HG03103 (cell line): ENCODE results near the gene DNM1L.
"Not testable (repeated sequence)": the region's sequence is repeated elsewhere in the genome, so short reads cannot be mapped to it uniquely, and the experiment has no call there.

Experiments used
- ATAC-seq: cut with Tn5 transposase; IDR thresholded peaks from one replicate; pipeline ENCODE4 v1.9.1; 2021; ENCODE audit warnings: low read depth; ENCODE audit not compliant: unreplicated experiment

Gene DNM1L

DNA sequence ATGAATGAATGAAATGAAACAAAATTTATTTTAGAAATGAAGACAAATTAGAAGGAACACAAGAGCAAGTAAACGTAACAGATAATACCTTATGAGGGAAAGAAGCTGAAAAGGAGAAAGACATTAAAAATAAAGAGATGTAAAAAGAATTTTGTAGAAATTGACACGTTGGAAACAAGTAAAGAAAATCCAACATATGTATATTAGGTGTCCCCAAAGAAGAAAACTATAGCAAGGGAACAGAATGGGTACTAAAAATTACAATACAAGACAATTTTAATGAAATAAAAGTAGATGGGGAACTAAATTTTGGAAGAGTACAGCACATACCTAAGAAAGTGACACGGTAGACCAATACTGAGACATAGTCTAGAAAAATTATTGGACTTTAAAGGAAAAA is 16.7 kb downstream of the DNM1L start:
- ATAC-seq, result no peak

DNA sequence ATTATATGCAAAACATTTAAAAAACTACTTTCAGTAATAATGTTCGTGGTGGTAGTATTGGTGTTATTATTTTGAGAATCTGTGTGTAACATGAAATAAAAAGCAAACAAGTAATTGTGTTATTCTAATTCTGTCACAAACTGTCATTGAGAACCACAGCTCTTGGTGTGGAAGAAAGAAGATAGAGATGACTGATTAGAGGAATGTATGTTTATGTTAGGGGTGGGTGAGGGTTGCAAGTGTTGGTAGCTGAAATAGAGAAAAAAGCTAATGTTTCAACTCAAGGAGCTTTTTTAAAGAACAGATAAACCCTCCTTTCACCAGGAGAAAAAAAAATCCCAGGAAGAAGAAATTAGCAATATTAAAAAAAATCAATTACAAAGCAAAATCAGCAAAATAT is 18.3 kb downstream of the DNM1L start:
- no peak for ATAC-seq

DNA sequence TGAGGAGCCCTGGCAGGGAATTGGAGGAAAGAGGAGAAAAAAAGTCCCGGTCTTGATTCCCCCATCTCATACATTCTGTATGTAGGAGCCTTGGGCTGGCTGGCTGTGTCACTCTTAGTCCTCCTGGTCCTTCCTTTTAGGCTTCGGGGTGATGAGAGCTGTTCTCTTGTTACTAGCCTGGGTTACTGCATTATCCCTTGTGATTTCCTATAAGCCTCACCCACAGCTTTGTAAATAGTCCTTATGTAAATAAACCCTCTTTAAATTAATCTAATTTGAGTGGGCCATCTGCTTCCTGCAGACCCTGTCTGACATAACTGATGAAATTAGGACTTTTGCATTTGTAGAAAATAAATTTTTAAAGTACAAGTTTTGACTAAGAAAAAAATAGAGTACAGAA is 19.2 kb downstream of the DNM1L start:
- ATAC-seq, result no peak

DNA sequence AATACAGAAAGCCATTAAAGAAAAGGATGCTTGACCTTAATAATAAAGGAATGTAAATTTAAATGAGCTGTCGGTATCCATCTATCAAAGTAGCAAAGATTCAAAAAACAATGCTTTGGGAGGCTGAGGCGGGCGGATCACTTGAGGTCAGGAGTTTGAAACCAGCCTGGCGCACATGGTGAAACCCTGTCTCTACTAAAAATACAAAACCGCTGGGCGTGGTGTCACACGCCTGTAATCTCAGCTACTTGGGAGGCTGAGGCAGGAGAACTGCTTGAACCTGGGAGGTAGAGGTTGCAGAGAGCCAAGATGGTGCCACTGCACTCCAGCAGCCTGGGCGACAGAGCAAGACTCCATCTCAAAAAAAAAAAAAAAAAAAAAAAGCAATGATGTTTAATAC is 20.3 kb downstream of the DNM1L start:
- ATAC-seq, result not testable (repeated sequence)

DNA sequence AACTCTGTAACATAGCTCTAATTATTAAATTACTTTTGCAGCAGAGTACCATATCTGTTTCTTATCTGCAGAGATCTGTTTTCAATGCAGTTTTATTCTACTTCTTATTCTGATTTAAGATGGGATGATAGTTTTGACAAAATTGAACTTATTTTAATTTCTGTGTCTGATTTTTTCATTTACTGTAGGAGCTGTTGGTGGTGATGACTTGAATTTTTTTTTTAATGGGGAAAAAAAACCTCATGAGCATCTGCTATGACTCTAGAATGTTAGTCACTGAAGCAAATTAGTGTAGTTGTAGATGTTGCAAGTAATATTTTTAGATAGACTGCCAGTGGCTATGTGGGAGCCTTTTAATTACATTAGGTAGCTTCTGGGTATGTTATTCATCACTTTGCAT is 23.4 kb downstream of the DNM1L start:
- no peak for ATAC-seq

DNA sequence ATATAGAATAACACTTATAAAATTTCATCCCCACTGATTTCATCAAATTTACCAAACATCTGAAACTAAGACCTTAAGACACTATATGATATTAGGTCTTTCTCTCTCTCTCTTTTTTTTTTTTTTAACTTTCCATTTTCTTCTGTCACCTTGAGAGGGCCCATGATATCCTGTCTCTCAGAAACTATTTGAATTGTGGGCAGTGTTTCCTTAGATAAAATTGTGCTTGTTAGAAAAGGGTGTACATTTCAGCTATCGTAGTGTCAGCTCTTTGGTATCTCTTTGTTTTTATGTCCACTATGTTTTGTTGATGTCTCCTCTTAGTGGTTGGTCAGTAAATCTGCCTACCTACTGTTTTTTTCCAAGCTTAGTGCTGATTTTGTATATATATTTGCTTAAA is 23.8 kb downstream of the DNM1L start:
- ATAC-seq, result no peak

DNA sequence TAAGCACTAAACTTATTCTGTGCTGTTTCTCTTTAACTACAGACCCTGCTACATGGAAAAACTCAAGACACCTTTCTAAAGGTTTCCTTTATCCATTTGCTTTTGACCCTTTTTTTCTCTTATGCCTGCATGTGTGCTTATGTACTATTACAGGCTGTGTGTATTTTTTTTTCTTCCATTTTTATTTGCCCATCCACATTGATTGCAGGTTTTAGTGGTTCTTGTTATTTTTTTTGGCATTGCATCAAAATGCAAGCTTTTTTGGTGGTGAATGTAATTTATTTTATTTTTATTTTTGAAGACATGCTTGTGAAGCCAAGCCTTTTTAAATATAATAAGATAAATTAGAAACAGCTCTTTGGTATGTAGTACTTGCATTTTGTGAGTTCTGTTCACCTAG is 26.7 kb downstream of the DNM1L start:
- ATAC-seq, result no peak

DNA sequence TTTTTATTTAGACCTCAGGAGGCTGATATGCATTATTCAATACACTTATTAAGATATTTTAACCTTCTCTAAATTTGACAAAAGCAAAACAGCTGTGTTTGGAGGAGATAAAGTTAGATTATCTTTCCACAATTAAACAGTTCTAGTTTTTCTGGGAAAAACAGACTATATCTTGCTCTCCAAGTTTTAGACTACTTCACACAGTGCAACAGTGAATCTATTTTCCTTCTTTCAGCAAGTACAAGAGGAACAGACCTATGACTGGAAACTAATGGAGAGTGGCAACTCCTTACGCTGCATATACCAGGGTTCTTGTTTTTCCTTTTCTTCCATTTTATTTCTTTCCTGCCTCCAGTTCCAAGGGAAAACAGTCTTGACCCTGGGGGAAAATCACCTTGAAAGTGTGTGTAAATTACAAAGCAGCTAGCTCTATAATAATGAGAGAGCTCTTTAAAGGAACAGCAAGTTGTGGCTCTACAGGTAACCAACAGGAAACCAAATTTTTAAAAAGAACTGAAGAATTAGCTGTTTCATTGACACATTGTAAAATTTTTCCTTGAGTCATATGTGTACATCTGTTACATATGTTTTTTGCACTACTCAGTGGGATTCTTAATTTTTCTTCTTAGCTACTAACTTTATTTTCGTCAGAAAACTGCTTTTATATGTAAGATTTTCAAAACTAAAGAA is 27.4 kb downstream of the DNM1L start:
- ATAC-seq, result no peak

DNA sequence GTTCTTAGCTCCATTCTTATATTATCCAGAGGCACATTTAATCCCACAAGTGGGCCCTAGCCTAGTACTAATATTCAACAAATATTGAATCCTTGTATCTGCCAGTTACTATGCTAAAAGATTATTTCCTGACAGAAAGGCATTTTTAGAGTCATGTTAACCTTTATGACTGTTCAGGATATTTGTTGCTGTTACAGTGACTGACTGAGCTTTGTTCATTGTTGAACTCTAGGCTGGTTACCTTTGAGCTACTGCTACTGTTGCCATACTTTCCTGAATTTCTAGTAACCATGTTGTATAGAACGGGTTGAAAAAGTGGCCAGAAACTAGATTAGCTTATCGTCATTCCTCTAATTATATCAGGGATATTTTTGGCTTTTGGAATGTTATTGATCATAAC is 29.8 kb downstream of the DNM1L start:
- ATAC-seq, result no peak

DNA sequence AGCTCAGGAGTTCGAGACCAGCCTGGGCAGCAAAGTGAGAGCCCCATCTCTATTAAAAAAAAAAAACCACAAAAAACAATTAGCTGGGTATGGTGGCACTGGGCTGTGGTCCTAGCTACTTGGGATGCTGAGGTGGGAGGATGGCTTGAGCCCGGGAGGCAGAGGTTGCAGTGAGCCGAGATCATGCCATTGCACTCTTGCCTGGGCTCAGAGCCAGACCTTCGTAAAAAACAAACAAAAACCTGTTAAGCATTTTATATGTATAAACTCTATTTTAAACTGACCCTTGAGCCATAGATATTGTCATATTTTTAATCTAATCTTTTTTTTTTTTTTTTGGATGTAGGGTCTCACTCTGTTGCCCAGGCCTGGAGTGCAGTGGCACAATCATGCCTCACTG is 35.7 kb downstream of the DNM1L start:
- no peak for ATAC-seq

DNA sequence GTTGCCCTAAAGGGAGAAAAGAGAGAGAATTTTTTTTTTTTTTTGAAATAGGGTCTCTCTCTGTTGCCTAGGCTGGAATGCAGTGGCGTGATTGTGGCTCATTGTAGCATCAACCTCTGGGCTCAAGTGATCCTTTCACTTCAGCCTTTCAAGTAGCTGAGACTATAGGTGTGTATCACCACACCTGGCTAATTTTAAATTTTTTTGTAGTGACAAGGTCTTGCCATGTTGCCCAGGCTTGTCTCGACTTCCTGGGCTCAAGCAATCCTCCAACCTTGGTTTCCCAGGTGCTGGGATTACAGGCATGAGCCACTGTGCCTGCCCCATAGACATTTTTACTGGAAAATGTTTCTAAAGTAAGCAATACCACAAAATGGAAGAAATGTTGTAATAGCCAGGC is 39.8 kb downstream of the DNM1L start:
- ATAC-seq, result no peak

DNA sequence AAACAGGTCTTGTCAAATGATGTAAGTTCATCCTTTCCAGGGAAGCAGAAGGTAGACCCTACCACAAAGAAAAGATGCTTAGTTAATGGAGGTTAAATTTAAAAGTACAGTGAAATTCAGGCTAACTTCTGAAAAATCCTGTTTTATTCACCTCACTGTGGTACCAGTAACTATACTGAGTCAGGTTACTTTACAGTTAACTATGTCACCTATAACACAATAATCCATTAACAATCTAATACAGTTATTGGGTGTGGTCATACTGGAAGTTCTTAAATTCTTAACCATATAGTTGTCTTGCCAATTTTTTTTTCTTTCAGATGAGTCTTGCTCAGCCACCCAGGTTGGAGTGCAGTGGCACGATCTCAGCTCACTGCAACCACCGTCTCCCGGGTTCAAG is 46.2 kb downstream of the DNM1L start:
- ATAC-seq, result not testable (repeated sequence)

DNA sequence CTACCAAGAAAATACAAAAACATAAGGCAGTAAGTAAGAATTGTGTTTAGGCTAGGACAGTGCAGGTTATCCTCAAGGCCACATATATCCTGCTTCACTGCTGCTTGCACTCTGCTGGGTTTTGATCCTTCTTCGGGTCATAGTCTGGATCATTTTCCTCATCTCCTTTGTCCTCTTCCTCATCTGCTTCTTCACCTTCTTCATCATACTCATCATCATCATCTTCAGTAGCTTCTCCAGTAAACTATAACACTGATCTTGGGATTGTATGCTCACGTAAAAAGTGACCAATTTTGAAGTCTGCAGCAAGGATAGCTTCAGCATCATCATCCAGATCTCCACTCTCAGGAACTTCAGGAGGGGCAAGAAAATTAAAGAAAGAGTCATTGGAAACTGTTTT is 47.2 kb downstream of the DNM1L start:
- no peak for ATAC-seq

DNA sequence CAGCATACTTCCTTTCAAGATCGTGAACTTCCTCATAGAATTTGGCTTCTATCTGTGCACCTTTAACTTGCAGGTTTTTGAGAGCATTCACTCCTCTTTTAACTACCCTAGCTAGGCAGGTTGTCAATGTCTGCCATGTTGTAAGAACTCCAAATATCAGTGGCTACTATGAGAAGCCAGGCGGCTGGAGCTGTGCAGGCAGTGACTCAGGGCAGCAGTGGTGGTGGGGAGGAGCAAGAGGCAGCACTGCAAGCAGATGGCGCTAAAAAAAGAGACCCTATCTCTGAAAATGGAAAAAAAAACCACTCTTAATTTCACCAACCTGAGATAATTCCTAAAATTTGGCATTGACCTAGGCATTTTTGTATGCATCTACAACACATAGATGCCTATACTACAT is 48.1 kb downstream of the DNM1L start:
- no peak for ATAC-seq

DNA sequence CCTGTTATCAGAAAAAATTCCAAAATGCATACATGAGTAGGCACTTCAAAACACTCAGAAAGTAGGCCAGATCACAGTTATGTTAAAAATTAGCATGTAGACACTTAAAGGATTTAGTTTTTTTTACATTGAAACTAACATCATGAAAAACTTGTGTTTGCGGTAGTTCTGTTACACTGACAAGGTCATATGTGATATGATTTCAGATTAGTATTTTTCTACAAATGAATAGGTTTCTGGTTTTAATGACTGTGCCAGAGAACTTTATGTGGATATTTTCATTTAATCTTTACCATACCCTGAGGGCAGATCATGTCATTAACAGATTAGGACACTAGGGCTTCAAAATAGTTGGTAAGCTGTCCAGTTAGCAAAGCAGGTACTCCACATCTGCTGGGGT is 55.9 kb downstream of the DNM1L start:
- ATAC-seq, result no peak

DNA sequence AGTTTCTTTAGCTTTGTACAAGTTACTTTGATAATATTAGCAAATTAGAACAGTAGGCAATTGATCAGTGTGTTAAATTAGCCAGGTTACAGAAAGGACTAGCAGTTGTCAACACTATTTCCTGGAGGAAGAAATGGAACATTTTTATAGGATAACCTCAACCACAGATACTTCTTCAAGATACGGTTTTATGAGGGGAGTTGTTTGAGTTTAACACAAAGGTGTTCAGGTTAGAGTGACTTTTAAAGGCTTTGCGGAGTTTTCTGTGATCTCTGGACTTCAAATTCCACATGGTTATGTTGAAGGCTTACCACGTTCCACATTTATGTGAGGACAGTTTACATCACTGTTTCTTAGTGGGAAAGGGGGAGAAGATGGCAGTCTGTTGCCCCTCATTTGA is 57.3 kb downstream of the DNM1L start:
- no peak for ATAC-seq

DNA sequence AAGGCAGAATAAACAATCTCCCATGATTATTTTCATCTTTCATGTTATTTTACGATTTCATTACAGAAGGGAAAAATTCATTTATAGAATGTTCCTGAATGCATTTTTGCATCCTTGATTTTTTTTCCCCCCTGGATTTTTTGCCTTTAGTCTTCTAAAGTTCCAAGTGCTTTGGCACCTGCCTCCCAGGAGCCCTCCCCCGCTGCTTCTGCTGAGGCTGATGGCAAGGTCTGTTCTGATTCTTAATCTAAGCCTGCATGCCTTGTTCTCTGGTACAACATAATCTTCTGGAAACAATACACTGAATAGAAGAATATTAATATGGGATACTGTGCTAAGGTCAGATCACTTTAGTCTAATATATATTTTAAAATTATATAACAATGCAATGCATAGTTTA is 58.6 kb downstream of the DNM1L start:
- no peak for ATAC-seq

DNA sequence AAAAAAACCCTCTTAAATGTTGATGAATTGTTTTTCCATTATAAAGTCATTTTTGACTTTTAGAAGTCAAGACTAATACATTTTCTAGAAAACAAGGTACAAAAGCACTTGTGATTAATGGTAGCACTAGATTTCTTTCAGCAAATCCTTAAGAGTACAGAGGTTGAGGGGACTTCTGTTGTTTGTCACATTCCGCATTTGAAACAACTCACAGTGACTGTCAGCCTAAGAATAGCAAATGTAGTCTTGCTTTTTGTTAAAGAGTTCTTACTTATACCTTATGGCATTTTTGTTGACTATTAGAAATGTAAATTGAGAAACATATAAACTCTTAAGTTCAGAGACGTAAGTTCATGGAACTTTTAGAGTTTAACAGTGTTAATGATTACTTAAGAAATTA is 60.2 kb downstream of the DNM1L start:
- ATAC-seq, result no peak

DNA sequence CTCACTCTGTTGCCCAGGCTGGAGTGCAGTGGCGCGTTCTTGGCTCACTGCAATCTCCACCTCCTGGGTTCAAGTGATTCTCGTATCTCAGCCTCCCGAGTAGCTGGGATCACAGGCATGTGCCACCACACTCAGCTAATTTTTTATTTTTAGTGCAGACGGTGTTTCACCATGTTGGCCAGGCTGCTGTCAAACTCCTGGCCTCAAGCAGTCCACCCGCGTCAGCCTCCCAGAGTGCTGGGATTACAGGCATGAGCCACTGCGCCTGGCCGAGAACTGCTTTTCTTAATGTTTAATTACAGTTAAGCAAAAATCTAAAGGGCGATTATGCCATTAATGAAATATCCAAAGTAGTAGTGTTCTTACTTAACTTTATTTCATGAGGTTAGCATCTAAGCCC is 63.0 kb downstream of the DNM1L start:
- ATAC-seq, result no peak

DNA sequence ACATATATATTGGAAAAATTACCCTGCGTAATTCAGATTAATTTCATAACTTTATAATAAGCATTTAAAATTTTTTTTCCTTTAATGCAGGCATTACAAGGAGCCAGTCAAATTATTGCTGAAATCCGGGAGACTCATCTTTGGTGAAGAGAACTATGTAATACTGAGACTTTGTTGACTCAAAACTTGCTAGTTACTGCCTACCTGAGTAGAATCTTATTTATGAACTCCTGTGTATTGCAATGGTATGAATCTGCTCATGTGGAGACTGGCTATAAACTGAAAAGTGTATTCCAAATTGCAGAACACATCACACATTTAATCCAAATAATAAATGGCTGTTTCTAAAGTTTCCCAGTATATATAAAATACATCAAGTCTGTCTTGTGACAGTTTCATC is 64.2 kb downstream of the DNM1L start:
- no peak for ATAC-seq

DNA sequence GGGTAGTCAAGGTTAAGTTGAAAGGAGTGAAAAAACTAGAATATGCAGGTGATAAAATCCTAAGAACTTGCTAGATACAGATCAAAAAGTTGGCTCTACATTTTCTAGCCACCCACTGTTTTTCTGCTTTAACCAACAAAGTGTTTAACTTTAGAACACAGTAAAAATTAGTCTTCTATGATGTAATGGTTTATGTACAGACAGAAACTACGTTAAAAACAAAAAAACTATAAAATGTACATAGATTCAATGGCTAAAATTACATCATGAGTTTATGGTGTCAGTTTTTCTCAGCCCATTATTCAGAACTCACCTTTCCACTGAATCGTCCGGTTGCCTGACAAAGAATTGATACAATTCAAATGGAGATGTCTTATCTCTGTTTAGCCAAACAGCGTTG is 74.5 kb downstream of the DNM1L start:
- no peak for ATAC-seq

DNA sequence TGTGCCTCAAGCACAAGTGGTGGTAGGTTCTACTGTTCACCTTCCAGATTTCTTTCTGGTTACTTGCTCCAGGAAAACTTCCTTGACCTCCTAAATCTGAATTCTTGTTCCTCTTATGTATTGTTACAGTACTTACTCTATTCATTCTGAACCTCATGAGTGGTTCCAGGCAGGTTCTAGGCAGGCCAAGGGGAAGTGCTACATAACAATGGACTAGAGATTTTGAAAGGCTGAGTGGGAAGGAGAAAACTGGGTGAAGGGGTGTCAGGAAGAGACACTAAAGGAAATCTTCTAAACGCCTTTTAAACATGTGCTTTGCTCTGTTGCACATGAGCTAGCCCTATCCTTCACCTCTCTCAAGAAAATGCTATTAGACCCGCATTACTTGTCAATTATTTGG is 75.0 kb downstream of the DNM1L start:
- ATAC-seq, result no peak

DNA sequence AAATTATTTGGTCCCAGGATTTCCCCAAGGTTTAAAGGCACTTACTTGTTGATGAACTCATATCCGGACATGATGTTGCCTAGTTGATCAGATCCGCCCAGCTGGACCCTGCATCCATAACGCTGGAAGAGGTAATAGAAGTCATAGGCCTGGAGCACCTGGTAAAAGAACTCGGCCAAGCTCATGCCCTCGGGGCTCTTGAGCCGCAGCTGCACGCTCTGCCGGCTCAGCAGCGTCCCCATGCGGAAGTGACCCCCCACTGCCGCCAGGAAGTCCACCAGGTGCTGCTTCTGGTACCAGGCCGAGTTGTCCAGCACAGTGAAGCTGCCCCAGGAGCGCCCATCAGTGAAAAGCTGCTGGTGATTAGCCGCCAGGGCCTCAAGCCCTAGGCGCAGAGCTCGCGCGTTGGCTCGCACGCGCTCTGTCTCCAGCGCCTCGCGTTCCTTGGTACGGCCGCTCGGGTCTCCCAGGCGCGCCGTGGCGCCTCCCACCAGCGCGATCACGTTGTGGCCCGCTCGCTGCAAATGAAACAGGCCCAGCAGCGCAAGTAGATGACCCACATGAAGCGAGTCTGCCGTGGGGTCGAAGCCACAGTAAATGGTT is 76.1 kb downstream of the DNM1L start:
- ATAC-seq, result peak; percentile 65
